ENCODE results near the gene ATP6AP1. TPM values are rescaled to one million over a fixed set of nuclear protein-coding genes. Genes with fewer than 3 reads are reported as not detected.

ATP6AP1 gene
- total and polyA plus RNA-seq, 2 donors (not counting 3 experiments of a cell fraction or from before 2014, with no cell fraction given) = 145 to 322 TPM

GRCh38 chrX:154471839-154472684 is 43.6 kb downstream of the ATP6AP1 start:
- Histone ChIP-seq H3K4me2 (ENCODE audit: insufficient read depth, low read length) (no peak overlapping the region), H3K9me1 (replicated peaks; ENCODE audit: control insufficient read depth, extremely low read depth, insufficient read depth, low read length) (no peaks in the 10 kb centered on the region), H3K4me1 (ENCODE audit: control insufficient read depth, extremely low read depth, insufficient read depth, low read length) (no peaks in the 10 kb centered on the region), H3K9ac (replicated peaks; ENCODE audit: extremely low read depth, insufficient read depth, low read length) (no peak overlapping the region), H3K79me2 (ENCODE audit: control insufficient read depth, insufficient read depth, low read length) (no peaks in the 10 kb centered on the region), H3K36me3 (ENCODE audit: control insufficient read depth in 2 of 2, extremely low read depth in 1 of 2, insufficient read depth in 2 of 2, low read length in 2 of 2) (peaks cover 0 to 27% of the 10 kb centered on the region in 2 experiments), H4K20me1 (replicated peaks; ENCODE audit: control insufficient read depth, extremely low read depth, insufficient read depth, low read length) (no peaks in the 10 kb centered on the region), H3K9me3 (replicated peaks; ENCODE audit: control insufficient read depth, insufficient read depth, low read length) (no peaks in the 10 kb centered on the region), H3K27me3 (ENCODE audit: control insufficient read depth in 2 of 2, insufficient read depth in 2 of 2, low read length in 2 of 2) (no peaks in the 10 kb centered on the region), H3K27ac (ENCODE audit: insufficient read depth, low read depth, low read length) (no peak overlapping the region), H3K4me3 (replicated peaks in 1 of 3; ENCODE audit: insufficient read depth in 1 of 3, low read depth in 1 of 3, low read length in 3 of 3) (no peak overlapping the region), H2AFZ (ENCODE audit: low read depth, low read length) (no peak overlapping the region)
- ChIA-PET POLR2A (no interaction called here), CTCF (interaction anchor here (1.6 kb wide), 1 partner anchor 13 kb away, joined by 3 read pairs; no protein-coding TSS in a partner anchor)
- FAIRE-seq = no peak
- no peak for DNase-seq (ENCODE audit: low read depth, low spot score)
- dilution Hi-C loops (cut with MboI; ENCODE audit: extremely low pct_ligation_motif_present, low sequenced_read_pairs) = no loop called here
- TF ChIP-seq FOS (IDR thresholded peaks at IDR 0.05; ENCODE audit: borderline replicate concordance, insufficient read depth, low read length) (no peak), POLR2AphosphoS5 (IDR thresholded peaks at IDR 0.05; ENCODE audit: insufficient read depth, low read depth, low read length) (no peak), MAX (IDR thresholded peaks at IDR 0.05; ENCODE audit: insufficient read depth, insufficient read length) (no peak), JUN (IDR thresholded peaks at IDR 0.05; ENCODE audit: borderline replicate concordance, insufficient read depth, insufficient read length, low read depth) (no peak), MYC (IDR thresholded peaks at IDR 0.05; ENCODE audit: low read depth, low read length) (no peak), EZH2 (IDR thresholded peaks at IDR 0.05; ENCODE audit: borderline replicate concordance, low read depth, low read length, severe bottlenecking) (no peak), GATA2 (IDR thresholded peaks at IDR 0.05; ENCODE audit: insufficient read depth, insufficient read length, low read depth, low read length) (no peak), POLR2A (IDR thresholded peaks at IDR 0.05; ENCODE audit: low read depth, low read length) (no peak)
- TF ChIP-seq, protein P1, sequence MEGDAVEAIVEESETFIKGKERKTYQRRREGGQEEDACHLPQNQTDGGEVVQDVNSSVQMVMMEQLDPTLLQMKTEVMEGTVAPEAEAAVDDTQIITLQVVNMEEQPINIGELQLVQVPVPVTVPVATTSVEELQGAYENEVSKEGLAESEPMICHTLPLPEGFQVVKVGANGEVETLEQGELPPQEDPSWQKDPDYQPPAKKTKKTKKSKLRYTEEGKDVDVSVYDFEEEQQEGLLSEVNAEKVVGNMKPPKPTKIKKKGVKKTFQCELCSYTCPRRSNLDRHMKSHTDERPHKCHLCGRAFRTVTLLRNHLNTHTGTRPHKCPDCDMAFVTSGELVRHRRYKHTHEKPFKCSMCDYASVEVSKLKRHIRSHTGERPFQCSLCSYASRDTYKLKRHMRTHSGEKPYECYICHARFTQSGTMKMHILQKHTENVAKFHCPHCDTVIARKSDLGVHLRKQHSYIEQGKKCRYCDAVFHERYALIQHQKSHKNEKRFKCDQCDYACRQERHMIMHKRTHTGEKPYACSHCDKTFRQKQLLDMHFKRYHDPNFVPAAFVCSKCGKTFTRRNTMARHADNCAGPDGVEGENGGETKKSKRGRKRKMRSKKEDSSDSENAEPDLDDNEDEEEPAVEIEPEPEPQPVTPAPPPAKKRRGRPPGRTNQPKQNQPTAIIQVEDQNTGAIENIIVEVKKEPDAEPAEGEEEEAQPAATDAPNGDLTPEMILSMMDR (IDR thresholded peaks at IDR 0.05; ENCODE audit: extremely low read depth in 1 of 2, insufficient read depth in 1 of 2, low read depth in 1 of 2, low read length in 2 of 2) = no peak
- no TSS peak for BruUV-seq (replicated peaks)
- intact Hi-C loops (cut with micrococcal nuclease) = no loop called here
